H1 (cell line): ENCODE results near the gene CYP46A1. TPM values are rescaled to one million over a fixed set of nuclear protein-coding genes. Genes with fewer than 3 reads are reported as not detected.

Source experiments
- CTCF ChIA-PET: fragments of 300-600 bp; sonication (Branson Sonifier 250); formaldehyde crosslinking; loops from one replicate; lab custom pipeline; 2021; ENCODE audit not compliant: partially characterized antibody; lab: Charles Lee
- POLR2A ChIA-PET: fragments of 300-600 bp; sonication (Branson Sonifier 250); formaldehyde crosslinking; loops from one replicate; lab custom pipeline; 2021; ENCODE audit warnings: inconsistent platforms; ENCODE audit not compliant: partially characterized antibody; lab: Charles Lee
- DNase-seq, 2 experiments: peaks; one replicate each; pipeline versions ENCODE4 v3.0.0 to v3.0.0-alpha.2; 2010 to 2022; ENCODE audit warnings: low spot score in 2 of 2, low read depth in 1 of 2, mixed read lengths in 1 of 2
- FAIRE-seq: peaks from 2 replicates; lab custom pipeline; 2011; peaks lifted over from hg19 to GRCh38; lab: Jason Lieb, UNC
- H2AFZ ChIP-seq: 2 replicates; pipeline ENCODE4 v1.8.1; 2012; ENCODE audit warnings: low read length, inconsistent platforms
- H2AK5ac ChIP-seq: 2 replicates; pipeline ENCODE4 v1.6.1; 2013; ENCODE audit warnings: low read depth, low read length
- H2BK120ac ChIP-seq: replicated peaks from 2 replicates; pipeline ENCODE3; 2013; ENCODE audit warnings: low read depth, low read length, inconsistent platforms
- H2BK12ac ChIP-seq: 2 replicates; pipeline ENCODE4 v1.6.1; 2013; ENCODE audit warnings: low read depth, low read length
- H2BK15ac ChIP-seq: 2 replicates; pipeline ENCODE4 v1.6.1; 2013; ENCODE audit warnings: low read length
- H2BK20ac ChIP-seq: 2 replicates; pipeline ENCODE4 v1.6.1; 2013; ENCODE audit warnings: low read length
- H2BK5ac ChIP-seq: 2 replicates; pipeline ENCODE4 v1.6.1; 2013; ENCODE audit warnings: low read depth, low read length
- H3K14ac ChIP-seq: 2 replicates; pipeline ENCODE4 v1.6.1; 2013; ENCODE audit warnings: inconsistent platforms; ENCODE audit not compliant: insufficient read length
- H3K18ac ChIP-seq: 2 replicates; pipeline ENCODE4 v1.6.1; 2013; ENCODE audit warnings: low read length; ENCODE audit errors: extremely low read depth
- H3K23ac ChIP-seq: 2 replicates; pipeline ENCODE4 v1.6.1; 2013; ENCODE audit warnings: inconsistent platforms; ENCODE audit not compliant: insufficient read length
- H3K23me2 ChIP-seq: 2 replicates; pipeline ENCODE4 v1.6.1; 2013; ENCODE audit warnings: low read depth, low read length
- H3K27ac ChIP-seq: 2 replicates; pipeline ENCODE4 v1.6.1; 2011; ENCODE audit warnings: low read depth, low read length, inconsistent platforms
- H3K27me3 ChIP-seq, 4 experiments: replicated peaks in 1 of 4; 1 replicate in 1 of 4; 2 replicates in 3 of 4; pipeline versions ENCODE4 v1.6.1 to v1.8.1; 2011 to 2013; ENCODE audit warnings: low read length in 3 of 4, mild to moderate bottlenecking in 3 of 4, inconsistent platforms in 2 of 4, mixed read lengths in 2 of 4, moderate library complexity in 1 of 4; ENCODE audit not compliant: control insufficient read depth in 3 of 4, insufficient read depth in 3 of 4; ENCODE audit errors: extremely low read depth in 1 of 4
- H3K36me3 ChIP-seq, 4 experiments: 2 replicates each; pipeline versions ENCODE4 v1.6.1 to v1.8.1; 2011 to 2013; ENCODE audit warnings: mild to moderate bottlenecking in 4 of 4, low read length in 3 of 4, moderate library complexity in 2 of 4, control low read depth in 1 of 4, inconsistent platforms in 1 of 4; ENCODE audit not compliant: insufficient read depth in 4 of 4, control insufficient read depth in 2 of 4
- H3K4ac ChIP-seq: replicated peaks from 2 replicates; pipeline ENCODE3; 2013; ENCODE audit warnings: low read length, low read depth, mixed read lengths, inconsistent platforms; ENCODE audit not compliant: insufficient read length
- H3K4me1 ChIP-seq, 4 experiments: replicated peaks in 1 of 4; 1 replicate in 1 of 4; 2 replicates in 3 of 4; pipeline versions ENCODE4 v1.6.1 to v1.8.1; 2011 to 2013; ENCODE audit warnings: low read length in 3 of 4, inconsistent platforms in 2 of 4, mixed read lengths in 1 of 4; ENCODE audit not compliant: insufficient read depth in 4 of 4, control insufficient read depth in 3 of 4
- H3K4me2 ChIP-seq, 2 experiments: 2 replicates each; pipeline versions ENCODE4 v1.6.1 to v1.8.1; 2011 to 2013; ENCODE audit warnings: low read depth in 2 of 2, low read length in 2 of 2, control low read depth in 1 of 2, inconsistent platforms in 1 of 2, mild to moderate bottlenecking in 1 of 2; ENCODE audit not compliant: insufficient read depth in 1 of 2
- H3K4me3 ChIP-seq, 4 experiments: fragments of 200-600, 300-600 bp in 1 of 4; sonication (generic), shearing (Covaris generic), sonication (Bioruptor Twin) in 1 of 4; 2 replicates each; pipeline versions ENCODE4 v1.5.1 to v1.8.1; 2011 to 2016; ENCODE audit warnings: low read length in 4 of 4, low read depth in 3 of 4, control low read depth in 2 of 4, inconsistent platforms in 2 of 4, mild to moderate bottlenecking in 2 of 4, mixed read lengths in 1 of 4, moderate library complexity in 1 of 4; ENCODE audit not compliant: insufficient read depth in 2 of 4; ENCODE audit errors: extremely low read depth in 1 of 4
- H3K56ac ChIP-seq: replicated peaks from 2 replicates; pipeline ENCODE3; 2013; ENCODE audit warnings: low read depth, mild to moderate bottlenecking, mixed read lengths, low read length, inconsistent platforms; ENCODE audit not compliant: insufficient read length
- H3K79me1 ChIP-seq: 2 replicates; pipeline ENCODE4 v1.6.1; 2013; ENCODE audit warnings: low read depth, low read length, control low read depth
- H3K79me2 ChIP-seq, 2 experiments: 2 replicates each; pipeline versions ENCODE4 v1.6.1 to v1.8.1; 2012 to 2013; ENCODE audit warnings: low read length in 2 of 2, mild to moderate bottlenecking in 2 of 2, inconsistent platforms in 1 of 2; ENCODE audit not compliant: insufficient read depth in 2 of 2, control insufficient read depth in 1 of 2
- H3K9ac ChIP-seq, 4 experiments: replicated peaks in 1 of 4; 1 replicate in 1 of 4; 2 replicates in 3 of 4; pipeline versions ENCODE4 v1.6.1 to v1.8.1; 2011 to 2013; ENCODE audit warnings: low read depth in 3 of 4, low read length in 3 of 4, control low read depth in 2 of 4, mild to moderate bottlenecking in 2 of 4, moderate library complexity in 2 of 4, inconsistent platforms in 1 of 4; ENCODE audit errors: extremely low read depth in 1 of 4
- H3K9me3 ChIP-seq, 2 experiments: 2 replicates each; pipeline versions ENCODE4 v1.6.1 to v1.8.1; 2012 to 2013; ENCODE audit warnings: mild to moderate bottlenecking in 2 of 2, moderate library complexity in 2 of 2, control low read depth in 1 of 2, inconsistent platforms in 1 of 2, low read depth in 1 of 2, low read length in 1 of 2, mixed read lengths in 1 of 2; ENCODE audit not compliant: insufficient read depth in 2 of 2
- H4K20me1 ChIP-seq, 2 experiments: replicated peaks in 1 of 2; 2 replicates each; pipeline versions ENCODE3 to v1.8.1; 2011 to 2013; ENCODE audit warnings: inconsistent platforms in 2 of 2, low read length in 2 of 2, mild to moderate bottlenecking in 1 of 2; ENCODE audit not compliant: insufficient read depth in 2 of 2, control insufficient read depth in 1 of 2
- H4K5ac ChIP-seq: 2 replicates; pipeline ENCODE4 v1.6.1; 2013; ENCODE audit warnings: low read length, low read depth, mixed read lengths, inconsistent platforms; ENCODE audit not compliant: insufficient read length
- H4K8ac ChIP-seq: 2 replicates; pipeline ENCODE4 v1.8.0; 2013; ENCODE audit warnings: mild to moderate bottlenecking, moderate library complexity, low read length, inconsistent platforms; ENCODE audit not compliant: insufficient read depth; ENCODE audit errors: extremely low read depth
- H4K91ac ChIP-seq: replicated peaks from 2 replicates; pipeline ENCODE3; 2013; ENCODE audit warnings: low read length, mixed read lengths, inconsistent platforms; ENCODE audit not compliant: insufficient read length
- ATF3 ChIP-seq: IDR thresholded peaks from 2 replicates; pipeline ENCODE4 v1.6.1; 2011; ENCODE audit warnings: low read depth, mild to moderate bottlenecking, low read length; ENCODE audit not compliant: insufficient read depth
- BCL11A ChIP-seq, 2 experiments: IDR thresholded peaks; one replicate each; pipeline ENCODE4 v1.6.1; 2011; ENCODE audit warnings: low read depth in 2 of 2, low read length in 2 of 2, mild to moderate bottlenecking in 2 of 2
- CREB1 ChIP-seq: IDR thresholded peaks from 2 replicates; pipeline ENCODE4 v1.6.1; 2012; ENCODE audit warnings: inconsistent platforms
- CTCF ChIP-seq, 3 experiments: IDR thresholded peaks; 1 replicate in 2 of 3; 2 replicates in 1 of 3; pipeline versions ENCODE4 v1.5.1 to v1.6.1; 2011; ENCODE audit warnings: low read length in 3 of 3, mild to moderate bottlenecking in 3 of 3, inconsistent platforms in 2 of 3, low read depth in 1 of 3, moderate library complexity in 1 of 3; ENCODE audit not compliant: insufficient read depth in 1 of 3; ENCODE audit errors: control extremely low read depth in 1 of 3
- FOSL1 ChIP-seq: IDR thresholded peaks from 2 replicates; pipeline ENCODE4 v1.6.1; 2011; ENCODE audit warnings: mild to moderate bottlenecking, low read depth, low read length, moderate library complexity; ENCODE audit not compliant: insufficient read depth
- MAFK ChIP-seq: IDR thresholded peaks from 2 replicates; pipeline ENCODE4 v1.6.1; 2012; ENCODE audit warnings: low read depth, mild to moderate bottlenecking, improper control_type of control experiment, low read length
- MAX ChIP-seq: IDR thresholded peaks from 2 replicates; pipeline ENCODE4 v1.6.1; 2012; ENCODE audit warnings: inconsistent platforms
- NRF1 ChIP-seq: IDR thresholded peaks from 2 replicates; pipeline ENCODE4 v1.6.1; 2011; ENCODE audit warnings: mild to moderate bottlenecking, low read depth, low read length, improper control_type of control experiment
- SAP30 ChIP-seq: fragments of 300-600 bp; sonication (generic); IDR thresholded peaks from 2 replicates; pipeline ENCODE4 v1.7.1; 2012; ENCODE audit warnings: low read length, moderate library complexity, mild to moderate bottlenecking, inconsistent platforms; ENCODE audit not compliant: insufficient read depth, insufficient replicate concordance
- TAF1 ChIP-seq: IDR thresholded peaks from 2 replicates; pipeline ENCODE4 v1.6.1; 2011; ENCODE audit warnings: mild to moderate bottlenecking, low read depth, low read length
- TEAD4 ChIP-seq: IDR thresholded peaks from 2 replicates; pipeline ENCODE4 v1.6.1; 2012; ENCODE audit warnings: low read depth, low read length, inconsistent platforms, mixed read lengths
- WGBS, 2 experiments: shearing (Covaris generic) in 1 of 2; methylation state at CpG; one replicate each; pipeline versions ENCODE4 v1.1.6 to v1.1.7; 2013 to 2015; ENCODE audit warnings: low lambda C conversion rate in 2 of 2, mixed read lengths in 2 of 2, inconsistent platforms in 1 of 2, low coverage in 1 of 2, missing lambda C conversion rate in 1 of 2; ENCODE audit not compliant: insufficient replicate concordance in 2 of 2, insufficient coverage in 1 of 2, insufficient read length in 1 of 2; ENCODE audit errors: extremely low coverage in 1 of 2, missing lambda C conversion rate in 1 of 2; 5-methylcytosine and 5-hydroxymethylcytosine counted together
- polyA plus RNA-seq, 7 experiments: library from polyadenylated mRNA; depleted of rRNA in 3 of 7; stranded (reverse) in 5 of 7; unstranded in 2 of 7; fragments of >200 nt in 5 of 7; fragments of 200-250 nt in 2 of 7; gene quantifications; 1 replicate in 5 of 7; 2 replicates in 1 of 7; 4 replicates in 1 of 7; pipeline versions ENCODE4 v1.2.1 to v1.2.3, GENCODE V29; 2011 to 2013; ENCODE audit warnings: missing spikeins in 2 of 7, mixed read lengths in 2 of 7
- total RNA-seq: library from RNA; stranded (reverse); fragmentation: NEBNext Ultra II Directional; extraction: Animal tissue kit (Norgen Biotek cat#: 25700); gene quantifications from 2 replicates; pipeline ENCODE4 v1.2.1, GENCODE V29; 2021

The CYP46A1 gene
- total and polyA plus RNA-seq, 2 of the 8 experiments (the other 6 are each of a cell fraction or from before 2014, with no cell fraction given), result 0.41 to 1.3 TPM

GRCh38 chr14:99636487-99636886, 47.6 kb upstream of the CYP46A1 start:
- WGBS, 2 experiments, result 79% methylated on average over 5 of the region's 5 CpGs; no CpG with 5 or more reads in 1 of the 2 experiments
- POLR2A ChIA-PET, result no interaction called here
- TF ChIP-seq BCL11A (IDR thresholded peaks at IDR 0.05; ENCODE audit: low read depth in 2 of 2, low read length in 2 of 2), result no peak
- no peak for TF ChIP-seq MAFK
- TF ChIP-seq CREB1, result no peak
- TF ChIP-seq ATF3, result no peak
- no peak for TF ChIP-seq MAX
- no peak for TF ChIP-seq NRF1
- TF ChIP-seq SAP30, result no peak
- TF ChIP-seq TAF1, result no peak
- TF ChIP-seq FOSL1, result no peak
- TF ChIP-seq CTCF (IDR thresholded peaks at IDR 0.05; ENCODE audit: control extremely low read depth in 1 of 3, insufficient read depth in 1 of 3, low read depth in 1 of 3, low read length in 3 of 3), result no peak
- no peak for TF ChIP-seq TEAD4

More at GRCh38 chr14:99636487-99636886, 47.6 kb upstream of the CYP46A1 start:
- Histone ChIP-seq H3K4me3 (no peak overlapping the region), H3K23me2 (no peaks in the 10 kb centered on the region), H4K5ac (no peak overlapping the region), H3K23ac (no peak overlapping the region), H2AFZ (no peak overlapping the region), H4K91ac (no peak overlapping the region), H3K56ac (no peak overlapping the region), H2AK5ac (no peak overlapping the region), H3K36me3 (no peaks in the 10 kb centered on the region), H3K14ac (no peak overlapping the region), H3K18ac (no peak overlapping the region), H3K4me1 (no peaks in the 10 kb centered on the region), H2BK5ac (no peak overlapping the region), H2BK20ac (no peak overlapping the region), H3K79me2 (no peaks in the 10 kb centered on the region), H4K20me1 (no peaks in the 10 kb centered on the region), H2BK12ac (no peak overlapping the region), H3K9me3 (no peaks in the 10 kb centered on the region), H3K79me1 (no peaks in the 10 kb centered on the region), H2BK120ac (no peak overlapping the region), H2BK15ac (no peak overlapping the region), H3K9ac (no peak overlapping the region), H4K8ac (no peak overlapping the region), H3K27ac (no peak overlapping the region), H3K4ac (no peak overlapping the region), H3K4me2 (no peak overlapping the region), H3K27me3 (no peaks in the 10 kb centered on the region; a peak in 1 of 7 replicates)
- FAIRE-seq, result no peak
- no peak for DNase-seq
- CTCF ChIA-PET, result interaction anchor here (0.8 to 1.7 kb wide), 6 partner anchors 8 to 120 kb away, joined by 3 to 5 read pairs (median 4); no protein-coding TSS in a partner anchor
